ENCODE data around the gene CDON. TPM values are rescaled to one million over a fixed set of nuclear protein-coding genes. Genes with fewer than 3 reads are reported as not detected.
A peak's percentile ranks its signal among the peaks of the same experiment; 100 is the strongest.

Gene CDON
- total RNA-seq, 6 donors from 2014 or later = 4.0 to 24.2 (median 13.5) TPM

DNA sequence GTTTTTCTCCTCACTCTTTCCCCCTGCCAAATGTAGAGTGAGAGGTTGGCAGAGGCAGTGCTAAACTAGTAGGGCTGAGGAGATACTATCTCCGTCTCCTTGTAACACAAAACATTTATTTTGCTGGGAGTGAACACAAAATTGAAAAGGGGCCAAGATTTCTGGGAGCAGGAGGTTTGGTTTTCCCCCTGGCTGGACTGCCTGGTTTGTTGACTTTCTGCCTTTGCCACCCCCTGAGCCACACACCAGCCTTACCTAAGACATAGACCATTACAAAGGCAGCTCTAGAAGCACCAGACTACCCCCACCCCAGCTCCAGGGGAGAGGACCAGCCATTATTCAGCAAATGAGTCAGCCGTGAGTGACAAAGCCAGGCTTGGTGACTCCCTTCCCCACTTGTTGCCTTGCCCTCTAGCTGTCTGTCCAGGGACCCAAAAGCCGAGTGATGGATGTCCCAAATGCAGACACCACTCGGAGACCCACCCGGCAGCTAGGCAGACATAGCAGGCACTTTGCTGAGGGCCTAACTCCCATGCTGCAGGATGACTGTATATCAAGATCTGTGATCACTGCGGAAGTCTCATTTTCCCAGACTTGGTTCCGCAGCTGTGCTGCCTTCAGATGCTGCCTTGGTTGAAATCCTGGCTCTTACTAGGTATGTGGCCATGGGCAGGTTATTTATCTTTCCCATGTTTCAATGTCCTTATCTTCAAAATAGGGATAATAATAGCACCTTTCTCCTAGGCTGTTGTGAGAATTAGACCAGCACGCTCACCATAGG lies 17.7 kb upstream of the CDON start:
- ATAC-seq (ENCODE audit: low FRiP score in 2 of 2) = peak in 1 of 2 donors; percentile 24
- 78 to 82% methylated on average over 8 of the region's 8 CpGs for WGBS, 2 donors
- H3K9me3 ChIP-seq = no peaks in the 10 kb centered on the region
- H3K27me3 ChIP-seq = no peaks in the 10 kb centered on the region
- TF ChIP-seq, protein P1, sequence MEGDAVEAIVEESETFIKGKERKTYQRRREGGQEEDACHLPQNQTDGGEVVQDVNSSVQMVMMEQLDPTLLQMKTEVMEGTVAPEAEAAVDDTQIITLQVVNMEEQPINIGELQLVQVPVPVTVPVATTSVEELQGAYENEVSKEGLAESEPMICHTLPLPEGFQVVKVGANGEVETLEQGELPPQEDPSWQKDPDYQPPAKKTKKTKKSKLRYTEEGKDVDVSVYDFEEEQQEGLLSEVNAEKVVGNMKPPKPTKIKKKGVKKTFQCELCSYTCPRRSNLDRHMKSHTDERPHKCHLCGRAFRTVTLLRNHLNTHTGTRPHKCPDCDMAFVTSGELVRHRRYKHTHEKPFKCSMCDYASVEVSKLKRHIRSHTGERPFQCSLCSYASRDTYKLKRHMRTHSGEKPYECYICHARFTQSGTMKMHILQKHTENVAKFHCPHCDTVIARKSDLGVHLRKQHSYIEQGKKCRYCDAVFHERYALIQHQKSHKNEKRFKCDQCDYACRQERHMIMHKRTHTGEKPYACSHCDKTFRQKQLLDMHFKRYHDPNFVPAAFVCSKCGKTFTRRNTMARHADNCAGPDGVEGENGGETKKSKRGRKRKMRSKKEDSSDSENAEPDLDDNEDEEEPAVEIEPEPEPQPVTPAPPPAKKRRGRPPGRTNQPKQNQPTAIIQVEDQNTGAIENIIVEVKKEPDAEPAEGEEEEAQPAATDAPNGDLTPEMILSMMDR (IDR thresholded peaks at IDR 0.05) = no peak
- TF ChIP-seq POLR2AphosphoS5 (IDR thresholded peaks at IDR 0.05) (no peak), POLR2A (IDR thresholded peaks at IDR 0.05) (no peak), EP300 (IDR thresholded peaks at IDR 0.05) (no peak)
- no peaks in the 10 kb centered on the region for H3K36me3 ChIP-seq
- H3K4me3 ChIP-seq = no peak overlapping the region
- no peak overlapping the region for H3K27ac ChIP-seq
- no peak for DNase-seq
- peaks cover 0 to 8% (median 0%) of the 10 kb centered on the region in 4 donors for H3K4me1 ChIP-seq

DNA sequence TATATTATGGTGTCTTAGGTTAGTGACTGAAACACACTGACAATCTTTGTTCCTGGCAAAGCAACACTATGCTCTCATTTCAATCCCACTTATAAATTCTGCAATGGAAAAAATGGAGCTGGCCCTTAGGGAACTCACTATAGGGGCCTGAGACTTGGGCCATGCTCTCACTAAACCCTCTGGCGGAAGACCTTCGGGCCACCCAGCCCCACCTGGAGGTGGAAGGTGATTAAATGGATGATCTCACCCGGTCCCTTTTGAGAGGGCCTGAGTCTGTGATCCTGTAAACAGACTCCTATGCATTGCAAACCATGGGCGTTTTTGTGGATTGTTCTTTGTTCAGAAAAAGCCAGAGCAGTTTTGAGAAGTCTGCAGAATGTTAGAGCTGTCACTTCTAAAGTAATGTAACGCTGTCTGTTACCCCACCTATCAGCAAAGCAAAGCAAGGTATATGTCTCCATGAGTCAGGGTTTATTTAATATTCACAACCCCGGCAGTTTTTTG lies 17.0 kb upstream of the CDON start:
- ATAC-seq (ENCODE audit: low FRiP score in 2 of 2) (no peak), DNase-seq (no peak)
- no peaks in the 10 kb centered on the region for H3K36me3 ChIP-seq
- H3K4me1 ChIP-seq = peaks cover 0 to 7% (median 0%) of the 10 kb centered on the region in 4 donors
- WGBS, 2 donors = 48 to 62% methylated on average over 6 of the region's 6 CpGs
- no peak overlapping the region for H3K4me3 ChIP-seq
- no peak overlapping the region for H3K27ac ChIP-seq
- no peaks in the 10 kb centered on the region for H3K27me3 ChIP-seq
- no peaks in the 10 kb centered on the region for H3K9me3 ChIP-seq
- no peak for TF ChIP-seq POLR2A (IDR thresholded peaks at IDR 0.05)
- TF ChIP-seq, protein P1 (IDR thresholded peaks at IDR 0.05) = no peak
- TF ChIP-seq EP300 (IDR thresholded peaks at IDR 0.05) = no peak

DNA sequence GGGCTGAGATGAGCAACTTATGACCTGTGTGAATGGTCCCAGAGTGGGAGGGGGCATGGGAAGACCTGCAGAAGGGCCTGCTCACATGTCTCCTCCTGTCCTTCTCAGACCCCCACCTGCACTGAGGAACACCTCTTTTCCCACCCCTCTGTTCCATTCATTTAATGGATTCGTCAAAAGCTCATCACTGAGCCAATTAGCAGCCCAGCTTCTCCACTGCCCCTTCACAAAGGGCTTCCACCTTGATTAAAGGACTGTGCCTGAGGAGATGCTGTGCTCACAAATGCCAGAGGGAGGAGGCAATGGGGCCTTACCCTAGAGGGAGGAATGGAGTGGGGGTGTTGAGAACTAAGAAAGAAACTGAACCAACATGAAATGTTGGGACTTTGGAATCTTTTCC lies 14.0 kb upstream of the CDON start:
- Histone ChIP-seq H3K4me3 (no peak overlapping the region), H3K27me3 (no peaks in the 10 kb centered on the region), H3K9me3 (no peaks in the 10 kb centered on the region), H3K27ac (no peak overlapping the region), H3K4me1 (no peaks in the 10 kb centered on the region), H3K36me3 (no peaks in the 10 kb centered on the region)
- DNase-seq = no peak
- ATAC-seq (ENCODE audit: low FRiP score in 2 of 2) = no peak
- WGBS, 2 donors = 47 to 61% methylated on average over 1 of the region's 1 CpG
- TF ChIP-seq POLR2A (IDR thresholded peaks at IDR 0.05) (no peak), EP300 (IDR thresholded peaks at IDR 0.05) (no peak), POLR2AphosphoS5 (IDR thresholded peaks at IDR 0.05) (no peak)
- TF ChIP-seq, protein P1 (IDR thresholded peaks at IDR 0.05) = no peak

DNA sequence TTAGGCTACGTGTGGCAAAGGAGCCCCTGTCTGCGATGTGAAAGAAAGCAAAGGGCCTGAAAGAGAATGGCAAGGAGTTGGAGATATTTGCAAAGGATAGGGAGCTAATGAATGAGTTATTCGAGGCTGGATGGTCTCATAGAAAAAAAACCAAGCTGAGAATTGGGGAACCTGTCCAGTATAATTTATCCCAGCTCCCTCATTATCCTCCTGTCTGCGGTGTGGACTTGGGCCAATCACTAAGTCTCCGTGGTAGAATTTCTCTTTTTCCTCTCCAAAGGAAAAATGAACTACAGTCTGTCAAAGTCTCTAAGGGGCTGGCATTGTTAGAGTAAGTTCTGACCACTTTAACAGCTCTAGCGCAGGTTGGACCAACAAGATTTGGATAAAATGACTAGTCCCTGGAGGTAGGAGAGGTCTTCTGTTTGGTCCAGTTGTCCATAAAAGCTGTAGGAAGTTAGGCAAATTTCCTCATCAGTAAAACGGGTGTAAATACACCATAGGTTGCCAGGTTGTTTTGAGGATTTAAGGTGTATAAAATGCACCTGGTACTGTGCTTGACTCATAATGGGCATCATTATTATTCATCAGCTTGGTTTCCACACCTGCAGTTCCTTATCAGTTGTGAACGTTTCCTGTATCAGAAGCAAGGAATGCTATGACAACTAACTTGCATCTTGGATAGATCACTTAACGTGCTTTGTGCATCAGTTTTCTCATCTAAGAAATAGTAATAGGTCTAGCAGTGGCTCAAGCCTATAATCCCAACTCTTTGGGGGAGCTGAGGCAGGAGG lies 10.3 kb upstream of the CDON start:
- Histone ChIP-seq H3K4me1 (no peaks in the 10 kb centered on the region), H3K9me3 (no peaks in the 10 kb centered on the region), H3K27me3 (no peaks in the 10 kb centered on the region), H3K4me3 (no peak overlapping the region), H3K27ac (no peak overlapping the region), H3K36me3 (no peaks in the 10 kb centered on the region)
- no peak for ATAC-seq (ENCODE audit: low FRiP score in 2 of 2)
- DNase-seq = no peak
- TF ChIP-seq, protein P1 (IDR thresholded peaks at IDR 0.05) = no peak
- TF ChIP-seq EP300 (IDR thresholded peaks at IDR 0.05) (no peak), POLR2AphosphoS5 (IDR thresholded peaks at IDR 0.05) (no peak), POLR2A (IDR thresholded peaks at IDR 0.05) (no peak)
- 64 to 65% methylated on average over 9 of the region's 9 CpGs for WGBS, 2 donors
